ENCODE data around the gene PCNT. TPM values are rescaled to one million over a fixed set of nuclear protein-coding genes. Genes with fewer than 3 reads are reported as not detected.

The PCNT gene
- total RNA-seq, 2 experiments from 2014 or later = 54.4 to 55.5 TPM

GRCh38 chr21:46436621-46437020, 112.7 kb downstream of the PCNT start:
- H3K27ac ChIP-seq (ENCODE audit: low read depth in 1 of 2, low read length in 2 of 2) = no peak overlapping the region
- no peaks in the 10 kb centered on the region for H3K27me3 ChIP-seq (ENCODE audit: control insufficient read depth in 1 of 2, insufficient read depth in 2 of 2, low read length in 2 of 2)
- Mint-ChIP-seq H3K27me3 (no peaks in the 10 kb centered on the region), H3K4me3 (no peak overlapping the region), H3K4me1 (ENCODE audit: low read depth) (no peaks in the 10 kb centered on the region), H3K9me3 (no peaks in the 10 kb centered on the region), H3K27ac (no peak overlapping the region), H3K36me3 (ENCODE audit: low read depth) (peaks cover 68% of the 10 kb centered on the region)
- H3K4me1 ChIP-seq (ENCODE audit: insufficient read depth, low read length) = no peaks in the 10 kb centered on the region
- POLR2A ChIA-PET = no interaction called here
- intact Hi-C loops (cut with DNase I, micrococcal nuclease) = no loop called here
- CTCF ChIA-PET = no interaction called here
- DNase-seq (no peak), ATAC-seq (ENCODE audit: poor library complexity) (no peak)
- H3K9me3 ChIP-seq (ENCODE audit: control insufficient read depth in 1 of 2, insufficient read depth in 1 of 2, low read length in 2 of 2) = no peaks in the 10 kb centered on the region
- peaks cover 71% of the 10 kb centered on the region for H3K36me3 ChIP-seq (ENCODE audit: insufficient read depth, low read length)
- H3K4me3 ChIP-seq (ENCODE audit: low read length) = no peak overlapping the region
- TF ChIP-seq, protein P1, sequence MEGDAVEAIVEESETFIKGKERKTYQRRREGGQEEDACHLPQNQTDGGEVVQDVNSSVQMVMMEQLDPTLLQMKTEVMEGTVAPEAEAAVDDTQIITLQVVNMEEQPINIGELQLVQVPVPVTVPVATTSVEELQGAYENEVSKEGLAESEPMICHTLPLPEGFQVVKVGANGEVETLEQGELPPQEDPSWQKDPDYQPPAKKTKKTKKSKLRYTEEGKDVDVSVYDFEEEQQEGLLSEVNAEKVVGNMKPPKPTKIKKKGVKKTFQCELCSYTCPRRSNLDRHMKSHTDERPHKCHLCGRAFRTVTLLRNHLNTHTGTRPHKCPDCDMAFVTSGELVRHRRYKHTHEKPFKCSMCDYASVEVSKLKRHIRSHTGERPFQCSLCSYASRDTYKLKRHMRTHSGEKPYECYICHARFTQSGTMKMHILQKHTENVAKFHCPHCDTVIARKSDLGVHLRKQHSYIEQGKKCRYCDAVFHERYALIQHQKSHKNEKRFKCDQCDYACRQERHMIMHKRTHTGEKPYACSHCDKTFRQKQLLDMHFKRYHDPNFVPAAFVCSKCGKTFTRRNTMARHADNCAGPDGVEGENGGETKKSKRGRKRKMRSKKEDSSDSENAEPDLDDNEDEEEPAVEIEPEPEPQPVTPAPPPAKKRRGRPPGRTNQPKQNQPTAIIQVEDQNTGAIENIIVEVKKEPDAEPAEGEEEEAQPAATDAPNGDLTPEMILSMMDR (IDR thresholded peaks at IDR 0.05) = no peak

- ATAC-seq (ENCODE audit: poor library complexity) = no peak
- ChIA-PET CTCF (no interaction called here), POLR2A (no interaction called here)
- no peak for DNase-seq
- H3K4me1 ChIP-seq (ENCODE audit: insufficient read depth, low read length) = no peaks in the 10 kb centered on the region
- Mint-ChIP-seq H3K4me1 (ENCODE audit: low read depth) (no peaks in the 10 kb centered on the region), H3K9me3 (no peaks in the 10 kb centered on the region), H3K27ac (no peak overlapping the region), H3K4me3 (no peak overlapping the region), H3K36me3 (ENCODE audit: low read depth) (peaks cover 64% of the 10 kb centered on the region), H3K27me3 (no peaks in the 10 kb centered on the region)
- H3K27me3 ChIP-seq (ENCODE audit: control insufficient read depth in 1 of 2, insufficient read depth in 2 of 2, low read length in 2 of 2) = no peaks in the 10 kb centered on the region
- no peak overlapping the region for H3K27ac ChIP-seq (ENCODE audit: low read depth in 1 of 2, low read length in 2 of 2)
- no peak overlapping the region for H3K4me3 ChIP-seq (ENCODE audit: low read length)
- intact Hi-C loops (cut with DNase I, micrococcal nuclease) = no loop called here
- TF ChIP-seq, protein P1 (IDR thresholded peaks at IDR 0.05) = no peak
- H3K9me3 ChIP-seq (ENCODE audit: control insufficient read depth in 1 of 2, insufficient read depth in 1 of 2, low read length in 2 of 2) = no peaks in the 10 kb centered on the region
- H3K36me3 ChIP-seq (ENCODE audit: insufficient read depth, low read length) = peaks cover 70% of the 10 kb centered on the region
Measured at GRCh38 chr21:46437096-46437498, 113.1 kb downstream of the PCNT start.

DNA sequence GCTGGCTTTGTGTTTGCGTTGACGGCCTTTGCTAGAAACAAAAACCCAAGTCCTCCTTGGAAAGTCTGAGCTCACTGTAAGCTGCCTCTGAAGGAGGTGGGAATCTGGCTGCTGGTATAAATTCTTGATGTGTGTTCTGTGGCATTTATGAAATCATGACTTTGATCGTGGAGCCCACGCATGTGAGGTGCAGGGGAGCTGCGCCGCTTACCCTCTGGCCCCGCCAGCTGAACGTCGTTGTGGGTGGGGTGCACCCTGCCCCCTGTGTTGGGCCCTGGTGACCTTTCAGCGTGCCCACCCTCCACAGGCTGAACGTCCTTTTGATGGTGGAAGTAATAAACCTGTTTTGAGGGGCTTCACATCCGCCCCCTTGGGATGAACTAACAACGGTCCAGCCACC, 113.6 kb downstream of the PCNT start:
- CTCF ChIA-PET = no interaction called here

More for the DNA sequence above, 113.6 kb downstream of the PCNT start:
- no peaks in the 10 kb centered on the region for H3K4me1 Mint-ChIP-seq (ENCODE audit: low read depth)
- no peak for ATAC-seq (ENCODE audit: poor library complexity)
- Histone ChIP-seq H3K4me1 (ENCODE audit: insufficient read depth, low read length) (no peaks in the 10 kb centered on the region), H3K36me3 (ENCODE audit: insufficient read depth, low read length) (peaks cover 70% of the 10 kb centered on the region), H3K9me3 (ENCODE audit: control insufficient read depth in 1 of 2, insufficient read depth in 1 of 2, low read length in 2 of 2) (no peaks in the 10 kb centered on the region), H3K27ac (ENCODE audit: low read depth in 1 of 2, low read length in 2 of 2) (no peak overlapping the region), H3K27me3 (ENCODE audit: control insufficient read depth in 1 of 2, insufficient read depth in 2 of 2, low read length in 2 of 2) (no peaks in the 10 kb centered on the region), H3K4me3 (ENCODE audit: low read length) (no peak overlapping the region)
- no peaks in the 10 kb centered on the region for H3K27me3 Mint-ChIP-seq
- TF ChIP-seq, protein P1 (IDR thresholded peaks at IDR 0.05) = no peak
- H3K9me3 Mint-ChIP-seq = no peaks in the 10 kb centered on the region
- no peak overlapping the region for H3K27ac Mint-ChIP-seq
- H3K4me3 Mint-ChIP-seq = no peak overlapping the region
- intact Hi-C loops (cut with DNase I, micrococcal nuclease) = no loop called here
- H3K36me3 Mint-ChIP-seq (ENCODE audit: low read depth) = peaks cover 63% of the 10 kb centered on the region
- POLR2A ChIA-PET = no interaction called here
- DNase-seq = no peak
